HepG2 (cell line): ENCODE results near the gene SCAMP3. TPM values are rescaled to one million over a fixed set of nuclear protein-coding genes. Genes with fewer than 3 reads are reported as not detected.

Experiments used
- ATAD3A ChIP-seq: sonication (generic); formaldehyde crosslinking; IDR thresholded peaks from 2 replicates; pipeline ENCODE4 v1.4.0; 2020; ENCODE audit warnings: missing genetic modification reagents
- CAMTA2 ChIP-seq: sonication (generic); formaldehyde crosslinking; IDR thresholded peaks from 2 replicates; pipeline ENCODE4 v1.4.0; 2020; ENCODE audit warnings: mild to moderate bottlenecking, missing genetic modification reagents, borderline replicate concordance
- CC2D1A ChIP-seq: sonication (generic); formaldehyde crosslinking; IDR thresholded peaks from 2 replicates; pipeline ENCODE4 v1.8.1; 2023; ENCODE audit warnings: mild to moderate bottlenecking, missing genetic modification reagents
- DMAP1 ChIP-seq: IDR thresholded peaks from 2 replicates; pipeline ENCODE4 v1.6.1; 2016
- FOXK2 ChIP-seq: fragments of 450-650 bp; IDR thresholded peaks from 2 replicates; pipeline ENCODE4 v1.6.1; 2016
- HIVEP1 ChIP-seq: sonication (generic); formaldehyde crosslinking; IDR thresholded peaks from 2 replicates; pipeline ENCODE4 v1.4.0; 2020; ENCODE audit warnings: mild to moderate bottlenecking, missing genetic modification reagents
- NCOR1 ChIP-seq: fragments of 200-600 bp; sonication (generic); IDR thresholded peaks from 2 replicates; pipeline ENCODE4 v1.7.0; 2017; ENCODE audit warnings: antibody characterized with exemption, low read length, borderline replicate concordance
- NRL ChIP-seq: sonication (generic); formaldehyde crosslinking; IDR thresholded peaks from 2 replicates; pipeline ENCODE4 v1.5.0; 2020; ENCODE audit warnings: missing genetic modification reagents, mild to moderate bottlenecking, moderate library complexity, borderline replicate concordance
- PPARG ChIP-seq: conservative IDR thresholded peaks from 2 replicates; pipeline ENCODE4 v1.6.1; 2016; ENCODE audit warnings: missing biosample characterization, missing genetic modification reagents
- SCMH1 ChIP-seq: sonication (generic); formaldehyde crosslinking; IDR thresholded peaks from 2 replicates; pipeline ENCODE4 v1.9.0; 2021; ENCODE audit warnings: missing genetic modification reagents, mild to moderate bottlenecking, borderline replicate concordance
- SKI ChIP-seq: fragments of 450-650 bp; IDR thresholded peaks from one replicate; pipeline ENCODE4 v1.6.1; 2018; ENCODE audit warnings: mild to moderate bottlenecking; ENCODE audit not compliant: partially characterized antibody
- TAF15 ChIP-seq: fragments of 200-400 bp; formaldehyde crosslinking; IDR thresholded peaks from one replicate; pipeline ENCODE4 v1.6.1; 2018; ENCODE audit warnings: mild to moderate bottlenecking, low read depth, low read length; ENCODE audit not compliant: poor library complexity, severe bottlenecking
- TARDBP ChIP-seq: sonication (generic); formaldehyde crosslinking; IDR thresholded peaks from 2 replicates; pipeline ENCODE4 v1.8.0; 2022; ENCODE audit warnings: mild to moderate bottlenecking, missing genetic modification reagents
- THYN1 ChIP-seq: sonication (generic); formaldehyde crosslinking; IDR thresholded peaks from 2 replicates; pipeline ENCODE4 v1.8.1; 2023; ENCODE audit warnings: low read depth, mild to moderate bottlenecking, moderate library complexity, missing genetic modification reagents, borderline replicate concordance
- ZBTB8A ChIP-seq: sonication (generic); formaldehyde crosslinking; IDR thresholded peaks from 2 replicates; pipeline ENCODE4 v1.4.0; 2020; ENCODE audit warnings: mild to moderate bottlenecking, low read depth, missing genetic modification reagents, borderline replicate concordance
- ZNF333 ChIP-seq: sonication (generic); formaldehyde crosslinking; IDR thresholded peaks from 2 replicates; pipeline ENCODE4 v1.4.0; 2020; ENCODE audit warnings: mild to moderate bottlenecking, missing genetic modification reagents, borderline replicate concordance
- ZNF543 ChIP-seq: sonication (generic); formaldehyde crosslinking; IDR thresholded peaks from 2 replicates; pipeline ENCODE4 v1.4.0; 2020; ENCODE audit warnings: mild to moderate bottlenecking, missing genetic modification reagents
- ZNF549 ChIP-seq: sonication (generic); formaldehyde crosslinking; IDR thresholded peaks from 2 replicates; pipeline ENCODE4 v1.5.0; 2020; ENCODE audit warnings: missing genetic modification reagents
- ZNF615 ChIP-seq: sonication (generic); formaldehyde crosslinking; IDR thresholded peaks from 2 replicates; pipeline ENCODE4 v1.5.0; 2020; ENCODE audit warnings: mild to moderate bottlenecking, missing genetic modification reagents, borderline replicate concordance
- ZNF616 ChIP-seq: sonication (generic); formaldehyde crosslinking; IDR thresholded peaks from 2 replicates; pipeline ENCODE4 v1.5.0; 2020; ENCODE audit warnings: low read depth, mild to moderate bottlenecking, missing genetic modification reagents
- polyA plus RNA-seq, 8 experiments: library from polyadenylated mRNA; depleted of rRNA in 3 of 8; stranded (reverse) in 7 of 8; unstranded in 1 of 8; fragments of >200 nt; fragmentation: Illumina TruSeq in 4 of 8; extraction: Trizol in 4 of 8; gene quantifications; 2 replicates each; pipeline versions ENCODE4 v1.2.1 to v1.2.3, GENCODE V29; 2011 to 2016; ENCODE audit warnings: low read depth in 4 of 8, missing spikeins in 1 of 8, mixed read lengths in 1 of 8; ENCODE audit not compliant: insufficient read depth in 1 of 8
- total RNA-seq, 5 experiments: library from RNA; depleted of rRNA; stranded (reverse); fragments of >200 nt; fragmentation: Illumina TruSeq; extraction: Trizol; gene quantifications; 2 replicates each; pipeline ENCODE4 v1.2.3, GENCODE V29; 2016; ENCODE audit warnings: low read depth in 1 of 5
- TF ChIP-seq, protein P1 (sequence below): sonication (generic); formaldehyde crosslinking; IDR thresholded peaks from 2 replicates; pipeline ENCODE4 v1.8.1; 2023; ENCODE audit warnings: missing genetic modification reagents, inconsistent platforms, borderline replicate concordance
- TF ChIP-seq, protein P2 (sequence below): sonication (generic); formaldehyde crosslinking; conservative IDR thresholded peaks from 2 replicates; pipeline ENCODE4 v1.8.0; 2022; ENCODE audit warnings: missing genetic modification reagents
- TF ChIP-seq, protein P3 (sequence below): sonication (generic); formaldehyde crosslinking; IDR thresholded peaks from 2 replicates; pipeline ENCODE4 v1.8.0; 2022; ENCODE audit warnings: missing genetic modification reagents, mild to moderate bottlenecking, inconsistent platforms, borderline replicate concordance
- TF ChIP-seq, protein P4 (sequence below): sonication (generic); formaldehyde crosslinking; IDR thresholded peaks from 2 replicates; pipeline ENCODE4 v1.4.0; 2020; ENCODE audit warnings: mild to moderate bottlenecking, missing genetic modification reagents

SCAMP3 gene
- total and polyA plus RNA-seq, 2 of the 13 experiments (the other 11 are each of a cell fraction or from before 2014, with no cell fraction given) = 46.8 to 83.3 TPM

DNA sequence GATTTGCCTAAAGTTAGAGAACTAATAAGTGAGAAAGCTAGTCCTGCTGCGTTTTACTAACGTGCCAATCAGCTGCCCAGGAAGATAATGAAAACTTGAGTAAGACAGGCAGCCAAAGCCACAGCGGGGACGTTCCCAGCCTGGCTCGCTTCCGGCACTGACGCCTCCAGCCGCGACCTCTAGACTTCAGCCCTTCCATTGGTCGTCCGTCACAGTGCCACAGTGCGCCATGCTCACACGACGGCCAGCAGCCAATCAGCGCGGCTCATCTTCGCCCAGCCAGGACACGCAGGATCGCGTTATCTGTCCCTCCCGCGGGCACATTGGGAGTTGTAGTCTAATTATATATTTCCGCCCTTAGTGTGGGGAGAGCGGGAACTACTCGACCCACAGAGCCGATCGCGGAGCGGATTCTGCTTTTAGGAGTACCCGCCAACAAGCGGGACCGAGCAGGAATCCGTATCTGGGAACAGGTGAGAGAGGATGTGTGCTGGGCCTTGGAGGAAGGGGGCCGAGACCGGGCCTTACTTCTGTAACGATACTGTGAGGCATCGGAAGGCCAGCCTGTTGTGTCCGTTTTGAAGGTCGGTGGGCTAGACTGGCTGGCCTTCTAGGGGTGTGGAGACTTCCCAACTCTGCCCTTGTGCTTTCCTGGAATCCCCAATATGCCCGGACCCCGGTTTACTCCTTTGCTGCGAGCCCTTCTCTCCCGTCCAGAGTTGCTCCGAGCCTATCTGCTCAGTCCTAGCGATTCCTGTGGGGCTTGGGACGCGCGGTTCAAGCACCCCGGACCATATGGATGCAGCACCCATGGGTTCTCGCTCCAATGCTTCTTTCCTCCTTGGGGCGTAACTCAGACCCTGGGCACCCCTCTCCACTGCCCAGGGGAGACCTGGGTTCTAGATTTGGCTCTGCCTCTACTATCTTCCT is 46.6 kb upstream of the SCAMP3 start, which contains the start of gene FDPS (continued):
- TF ChIP-seq CC2D1A (CRISPR knock-in tag) (no peak), ZNF616 (CRISPR knock-in tag) (no peak), ZNF549 (CRISPR knock-in tag) (no peak), SCMH1 (no peak), NRL (CRISPR knock-in tag) (no peak; the same call in 1 of the 2 replicates), FOXK2 (no peak), ZNF615 (no peak; the same call in none of the 2 replicates), ZBTB8A (CRISPR knock-in tag) (no peak), ZNF543 (peak; percentile 77; the same call in 1 of the 2 replicates), THYN1 (CRISPR knock-in tag) (no peak), ATAD3A (CRISPR knock-in tag) (no peak), NCOR1 (no peak), ZNF333 (CRISPR knock-in tag) (no peak), SKI (peak; percentile 20), TARDBP (CRISPR knock-in tag) (peak; percentile 86), HIVEP1 (0 out of 2 replicates have a peak, but pooled peaks have one; percentile 42), PPARG (no peak), TAF15 (no peak), DMAP1 (no peak; the same call in 1 of the 2 replicates), CAMTA2 (CRISPR knock-in tag) (no peak)
- TF ChIP-seq, protein P1, sequence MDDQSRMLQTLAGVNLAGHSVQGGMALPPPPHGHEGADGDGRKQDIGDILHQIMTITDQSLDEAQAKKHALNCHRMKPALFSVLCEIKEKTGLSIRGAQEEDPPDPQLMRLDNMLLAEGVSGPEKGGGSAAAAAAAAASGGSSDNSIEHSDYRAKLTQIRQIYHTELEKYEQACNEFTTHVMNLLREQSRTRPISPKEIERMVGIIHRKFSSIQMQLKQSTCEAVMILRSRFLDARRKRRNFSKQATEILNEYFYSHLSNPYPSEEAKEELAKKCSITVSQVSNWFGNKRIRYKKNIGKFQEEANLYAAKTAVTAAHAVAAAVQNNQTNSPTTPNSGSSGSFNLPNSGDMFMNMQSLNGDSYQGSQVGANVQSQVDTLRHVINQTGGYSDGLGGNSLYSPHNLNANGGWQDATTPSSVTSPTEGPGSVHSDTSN (CRISPR knock-in tag) = no peak
- TF ChIP-seq, protein P2, sequence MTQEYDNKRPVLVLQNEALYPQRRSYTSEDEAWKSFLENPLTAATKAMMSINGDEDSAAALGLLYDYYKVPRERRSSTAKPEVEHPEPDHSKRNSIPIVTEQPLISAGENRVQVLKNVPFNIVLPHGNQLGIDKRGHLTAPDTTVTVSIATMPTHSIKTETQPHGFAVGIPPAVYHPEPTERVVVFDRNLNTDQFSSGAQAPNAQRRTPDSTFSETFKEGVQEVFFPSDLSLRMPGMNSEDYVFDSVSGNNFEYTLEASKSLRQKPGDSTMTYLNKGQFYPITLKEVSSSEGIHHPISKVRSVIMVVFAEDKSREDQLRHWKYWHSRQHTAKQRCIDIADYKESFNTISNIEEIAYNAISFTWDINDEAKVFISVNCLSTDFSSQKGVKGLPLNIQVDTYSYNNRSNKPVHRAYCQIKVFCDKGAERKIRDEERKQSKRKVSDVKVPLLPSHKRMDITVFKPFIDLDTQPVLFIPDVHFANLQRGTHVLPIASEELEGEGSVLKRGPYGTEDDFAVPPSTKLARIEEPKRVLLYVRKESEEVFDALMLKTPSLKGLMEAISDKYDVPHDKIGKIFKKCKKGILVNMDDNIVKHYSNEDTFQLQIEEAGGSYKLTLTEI (CRISPR knock-in tag) = no peak
- TF ChIP-seq, protein P3, sequence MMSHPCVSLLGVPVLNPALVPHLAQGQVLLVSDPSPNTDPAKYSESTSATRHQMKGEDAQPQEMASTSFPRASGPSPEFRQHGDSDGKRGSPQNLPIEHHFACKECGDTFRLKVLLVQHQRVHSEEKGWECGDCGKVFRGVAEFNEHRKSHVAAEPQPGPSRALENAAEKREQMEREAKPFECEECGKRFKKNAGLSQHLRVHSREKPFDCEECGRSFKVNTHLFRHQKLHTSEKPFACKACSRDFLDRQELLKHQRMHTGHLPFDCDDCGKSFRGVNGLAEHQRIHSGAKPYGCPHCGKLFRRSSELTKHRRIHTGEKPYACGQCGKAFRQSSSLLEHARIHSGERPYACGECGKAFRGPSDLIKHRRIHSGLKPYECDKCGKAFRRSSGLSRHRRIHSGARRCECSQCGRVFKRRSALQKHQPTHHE = peak; percentile 38; the same call in 1 of the 2 replicates
- TF ChIP-seq, protein P4, sequence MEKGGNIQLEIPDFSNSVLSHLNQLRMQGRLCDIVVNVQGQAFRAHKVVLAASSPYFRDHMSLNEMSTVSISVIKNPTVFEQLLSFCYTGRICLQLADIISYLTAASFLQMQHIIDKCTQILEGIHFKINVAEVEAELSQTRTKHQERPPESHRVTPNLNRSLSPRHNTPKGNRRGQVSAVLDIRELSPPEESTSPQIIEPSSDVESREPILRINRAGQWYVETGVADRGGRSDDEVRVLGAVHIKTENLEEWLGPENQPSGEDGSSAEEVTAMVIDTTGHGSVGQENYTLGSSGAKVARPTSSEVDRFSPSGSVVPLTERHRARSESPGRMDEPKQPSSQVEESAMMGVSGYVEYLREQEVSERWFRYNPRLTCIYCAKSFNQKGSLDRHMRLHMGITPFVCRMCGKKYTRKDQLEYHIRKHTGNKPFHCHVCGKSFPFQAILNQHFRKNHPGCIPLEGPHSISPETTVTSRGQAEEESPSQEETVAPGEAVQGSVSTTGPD (CRISPR knock-in tag) = no peak
